ENCODE measurements around the gene ZCWPW1.

DNA sequence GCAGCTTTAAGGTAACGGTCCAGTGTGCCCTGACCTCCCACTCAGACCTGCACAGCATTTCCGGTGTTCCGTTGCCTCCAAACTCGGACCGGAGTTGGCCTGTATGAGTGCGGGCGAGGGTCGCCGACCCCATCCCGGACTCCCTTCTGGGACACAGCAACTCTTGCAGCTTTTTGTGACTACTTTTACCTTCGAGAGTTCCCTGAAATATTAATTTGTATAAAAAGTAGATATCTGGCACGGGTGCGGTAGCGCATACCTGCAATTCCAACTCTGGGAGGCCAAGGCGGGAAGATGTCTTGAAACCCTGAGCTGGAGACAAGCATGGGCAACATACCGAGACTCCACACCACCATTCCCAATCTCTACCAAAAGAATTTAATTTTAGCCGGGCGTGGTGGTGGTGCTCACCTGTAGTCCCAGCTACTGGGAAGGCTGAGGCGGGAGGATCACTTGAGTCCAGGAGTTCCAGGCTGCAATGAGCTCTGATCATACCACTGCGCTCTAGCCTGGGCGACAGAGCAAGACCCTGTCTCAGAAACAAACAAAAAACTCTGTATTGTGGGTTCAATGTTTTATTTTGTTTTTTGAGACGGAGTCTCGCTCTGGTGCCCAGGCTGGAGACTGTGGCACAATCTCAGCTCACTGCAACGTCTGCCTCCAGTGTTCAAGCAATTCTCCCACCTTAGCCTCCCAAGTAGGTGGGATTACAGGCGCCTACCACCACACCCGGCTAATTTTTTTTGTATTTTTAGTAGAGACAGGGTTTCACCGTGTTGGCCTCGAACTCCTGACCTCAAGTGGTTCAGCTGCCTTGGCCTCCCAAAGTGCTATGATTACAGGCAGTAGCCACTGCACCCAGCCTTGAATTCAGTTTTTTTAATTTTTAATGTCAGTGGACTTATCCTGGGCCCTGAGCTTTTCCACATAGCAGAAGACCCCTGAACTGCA lies 8.9 kb upstream of the ZCWPW1 start:
- TF ChIP-seq, protein P1, sequence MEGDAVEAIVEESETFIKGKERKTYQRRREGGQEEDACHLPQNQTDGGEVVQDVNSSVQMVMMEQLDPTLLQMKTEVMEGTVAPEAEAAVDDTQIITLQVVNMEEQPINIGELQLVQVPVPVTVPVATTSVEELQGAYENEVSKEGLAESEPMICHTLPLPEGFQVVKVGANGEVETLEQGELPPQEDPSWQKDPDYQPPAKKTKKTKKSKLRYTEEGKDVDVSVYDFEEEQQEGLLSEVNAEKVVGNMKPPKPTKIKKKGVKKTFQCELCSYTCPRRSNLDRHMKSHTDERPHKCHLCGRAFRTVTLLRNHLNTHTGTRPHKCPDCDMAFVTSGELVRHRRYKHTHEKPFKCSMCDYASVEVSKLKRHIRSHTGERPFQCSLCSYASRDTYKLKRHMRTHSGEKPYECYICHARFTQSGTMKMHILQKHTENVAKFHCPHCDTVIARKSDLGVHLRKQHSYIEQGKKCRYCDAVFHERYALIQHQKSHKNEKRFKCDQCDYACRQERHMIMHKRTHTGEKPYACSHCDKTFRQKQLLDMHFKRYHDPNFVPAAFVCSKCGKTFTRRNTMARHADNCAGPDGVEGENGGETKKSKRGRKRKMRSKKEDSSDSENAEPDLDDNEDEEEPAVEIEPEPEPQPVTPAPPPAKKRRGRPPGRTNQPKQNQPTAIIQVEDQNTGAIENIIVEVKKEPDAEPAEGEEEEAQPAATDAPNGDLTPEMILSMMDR (conservative IDR thresholded peaks at IDR 0.05 in 1 of 2, IDR thresholded peaks at IDR 0.05 in 1 of 2; ENCODE audit: low read depth in 1 of 2, low read length in 2 of 2), result no peak
- TF ChIP-seq EZH2 (IDR thresholded peaks at IDR 0.05; ENCODE audit: low read length, missing control alignments), result no peak
